RWPE1 (cell line): ENCODE data around the gene SLC35F3.

Experiments used
- CTCF ChIA-PET: fragments of 350-600 bp; sonication (Branson Sonifier 250); formaldehyde crosslinking; extraction: SDS; loops from one replicate; lab custom pipeline; 2021; lab: Yijun Ruan, JAX
- POLR2A ChIA-PET: fragments of 400-600 bp; formaldehyde crosslinking; extraction: SDS; loops from one replicate; lab custom pipeline; 2020; ENCODE audit warnings: antibody characterized with exemption; ENCODE audit not compliant: low non-redundant PET; lab: Yijun Ruan, JAX
- DNase-seq: peaks from one replicate; pipeline ENCODE4 v3.0.0; 2012; ENCODE audit warnings: low spot score
- H3K27ac ChIP-seq: fragments of 450-650 bp; 2 replicates; pipeline ENCODE4 v1.5.1; 2017
- TF ChIP-seq, protein P1 (sequence below): fragments of 450-650 bp; conservative IDR thresholded peaks from 2 replicates; pipeline ENCODE4 v1.5.1; 2017; ENCODE audit warnings: low read depth, mild to moderate bottlenecking

Gene SLC35F3

DNA sequence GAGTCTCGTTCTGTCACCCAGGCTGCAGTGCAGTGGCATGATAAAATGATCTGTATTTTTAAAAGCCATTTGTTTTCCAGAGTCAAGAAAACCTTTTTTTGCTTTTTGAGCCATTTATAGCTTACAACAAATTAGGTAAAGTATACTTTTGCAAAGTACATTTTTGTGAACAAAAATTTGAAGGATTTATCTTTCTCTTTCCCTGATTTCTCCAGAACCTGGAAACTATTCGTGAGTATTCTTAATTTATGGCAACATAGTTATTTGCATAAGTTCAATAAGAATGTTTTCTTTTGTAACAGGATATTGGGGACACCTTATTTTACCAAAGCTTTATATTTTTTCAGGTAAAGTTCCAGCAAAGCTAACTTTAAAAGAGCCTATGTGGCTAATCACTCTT, 37.4 kb upstream of the SLC35F3 start:
- ChIA-PET POLR2A (no interaction called here), CTCF (no interaction called here)
- DNase-seq: no peak
- H3K27ac ChIP-seq: no peak overlapping the region
- TF ChIP-seq, protein P1, sequence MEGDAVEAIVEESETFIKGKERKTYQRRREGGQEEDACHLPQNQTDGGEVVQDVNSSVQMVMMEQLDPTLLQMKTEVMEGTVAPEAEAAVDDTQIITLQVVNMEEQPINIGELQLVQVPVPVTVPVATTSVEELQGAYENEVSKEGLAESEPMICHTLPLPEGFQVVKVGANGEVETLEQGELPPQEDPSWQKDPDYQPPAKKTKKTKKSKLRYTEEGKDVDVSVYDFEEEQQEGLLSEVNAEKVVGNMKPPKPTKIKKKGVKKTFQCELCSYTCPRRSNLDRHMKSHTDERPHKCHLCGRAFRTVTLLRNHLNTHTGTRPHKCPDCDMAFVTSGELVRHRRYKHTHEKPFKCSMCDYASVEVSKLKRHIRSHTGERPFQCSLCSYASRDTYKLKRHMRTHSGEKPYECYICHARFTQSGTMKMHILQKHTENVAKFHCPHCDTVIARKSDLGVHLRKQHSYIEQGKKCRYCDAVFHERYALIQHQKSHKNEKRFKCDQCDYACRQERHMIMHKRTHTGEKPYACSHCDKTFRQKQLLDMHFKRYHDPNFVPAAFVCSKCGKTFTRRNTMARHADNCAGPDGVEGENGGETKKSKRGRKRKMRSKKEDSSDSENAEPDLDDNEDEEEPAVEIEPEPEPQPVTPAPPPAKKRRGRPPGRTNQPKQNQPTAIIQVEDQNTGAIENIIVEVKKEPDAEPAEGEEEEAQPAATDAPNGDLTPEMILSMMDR: no peak

DNA sequence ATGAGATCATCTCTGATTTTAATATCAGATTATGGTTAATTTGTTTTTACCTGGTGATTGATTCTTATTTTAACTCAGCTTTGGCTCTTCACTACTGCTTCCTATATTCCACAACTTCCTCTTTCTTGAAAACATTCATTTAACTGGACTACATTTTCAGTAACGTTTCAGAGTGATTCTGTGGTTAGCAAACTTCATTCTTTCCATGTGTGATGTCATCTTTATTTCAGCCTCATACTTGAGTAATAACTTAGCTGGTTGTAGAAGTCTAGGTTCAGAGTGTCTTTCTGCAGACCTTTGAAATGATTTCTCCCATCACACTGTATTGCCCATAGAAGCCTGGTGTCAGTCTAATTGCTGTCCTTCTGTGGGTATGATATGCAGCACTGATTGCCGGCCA, 36.0 kb upstream of the SLC35F3 start:
- H3K27ac ChIP-seq: no peak overlapping the region
- CTCF ChIA-PET: no interaction called here
- TF ChIP-seq, protein P1: no peak
- no peak for DNase-seq
- POLR2A ChIA-PET: no interaction called here

DNA sequence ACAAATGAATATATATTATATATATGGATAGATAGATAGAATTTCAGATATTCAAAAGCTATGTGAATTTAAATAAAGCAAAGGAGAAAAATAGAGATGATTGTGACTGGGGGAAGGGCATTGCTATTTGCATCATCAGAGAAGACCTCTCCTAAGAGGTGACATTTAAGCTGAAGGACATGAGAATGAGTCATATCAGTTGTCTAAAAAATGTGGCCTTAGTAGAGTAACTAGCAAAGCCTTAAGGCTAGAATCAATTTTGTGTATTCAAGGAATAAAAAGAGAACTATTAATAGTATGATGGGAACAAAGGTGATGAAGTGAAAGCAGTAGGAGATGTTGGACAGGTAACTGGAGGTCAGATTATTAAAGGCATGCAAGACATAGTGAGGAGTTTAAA, 34.8 kb upstream of the SLC35F3 start:
- H3K27ac ChIP-seq: no peak overlapping the region
- TF ChIP-seq, protein P1: no peak
- POLR2A ChIA-PET: no interaction called here
- DNase-seq: no peak
- CTCF ChIA-PET: no interaction called here

DNA sequence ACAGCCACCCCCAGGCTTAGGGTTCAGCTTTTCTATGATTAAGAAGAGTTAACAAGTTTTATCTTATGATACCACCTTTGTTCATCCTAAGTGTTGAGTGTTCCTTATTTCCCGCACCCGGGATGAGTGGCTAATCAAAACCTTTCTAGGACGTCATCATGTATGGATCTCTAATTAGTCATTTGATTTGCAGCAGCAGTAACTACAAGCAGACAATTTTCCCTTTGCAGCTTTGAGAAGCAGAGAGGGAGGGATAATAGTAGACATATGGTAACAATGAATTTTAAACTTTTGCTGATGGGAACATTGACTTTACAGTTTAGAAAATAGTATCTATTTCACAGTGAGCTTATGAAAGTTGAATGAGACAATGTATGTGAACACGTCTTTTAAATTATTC, 30.8 kb upstream of the SLC35F3 start:
- POLR2A ChIA-PET: no interaction called here
- H3K27ac ChIP-seq: no peak overlapping the region
- DNase-seq: no peak
- TF ChIP-seq, protein P1: no peak
- CTCF ChIA-PET: interaction anchor here (0.7 kb wide), 1 partner anchor 128 kb away, joined by 3 read pairs; no protein-coding TSS in a partner anchor

DNA sequence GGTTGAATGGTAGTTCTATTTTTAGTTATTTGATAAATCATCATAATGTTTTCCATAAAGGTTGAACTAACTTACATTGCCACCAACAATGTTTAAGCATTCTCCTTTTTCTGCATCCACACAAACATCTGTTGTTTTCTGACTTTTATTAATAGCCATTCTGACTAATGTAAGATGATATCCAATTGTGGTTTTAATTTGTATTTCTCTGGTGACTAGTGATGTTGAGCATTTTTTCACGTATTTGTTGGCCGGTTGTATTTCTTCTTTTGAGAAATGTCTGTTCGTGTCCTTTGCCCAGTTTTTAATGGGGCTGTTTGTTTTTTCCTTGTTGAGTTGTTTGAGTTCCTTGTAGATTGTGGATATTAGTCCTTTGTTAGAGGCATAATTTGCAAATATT, 24.6 kb upstream of the SLC35F3 start:
- no peak for DNase-seq
- POLR2A ChIA-PET: no interaction called here
- no peak overlapping the region for H3K27ac ChIP-seq
- TF ChIP-seq, protein P1: no peak
- CTCF ChIA-PET: no interaction called here

DNA sequence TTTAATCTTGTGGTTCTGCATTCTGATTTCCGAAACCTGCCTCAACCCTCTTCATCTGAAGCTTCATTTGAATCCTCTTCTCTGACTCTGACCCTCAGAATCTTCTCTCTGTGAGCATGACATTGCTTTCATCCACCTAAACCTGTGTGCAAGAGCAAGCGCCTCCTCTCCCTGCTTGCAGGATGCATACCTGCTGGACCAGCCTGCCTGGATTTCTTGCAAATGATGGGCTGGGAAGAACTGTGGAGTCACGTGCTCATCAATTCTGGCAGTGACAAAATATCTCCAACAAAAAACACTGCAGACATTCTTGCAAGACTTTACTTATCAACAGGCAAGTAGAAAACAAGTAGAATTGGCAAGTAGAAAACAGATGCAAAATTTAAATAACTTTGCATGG, 20.8 kb upstream of the SLC35F3 start:
- ChIA-PET POLR2A (no interaction called here), CTCF (no interaction called here)
- TF ChIP-seq, protein P1: no peak
- DNase-seq: no peak
- no peak overlapping the region for H3K27ac ChIP-seq
